Measurements from ENCODE around the gene ACTL6A.
"Not testable (repeated sequence)": the region's sequence is repeated elsewhere in the genome, so short reads cannot be mapped to it uniquely, and the experiment has no call there.

ACTL6A gene

GRCh38 chr3:179562591-179563270, at the start of gene ACTL6A:
TSS of gene ACTL6A (plus strand) at chr3:179562926. CDS start at chr3:179563093, 167 bp downstream.
- DNase-seq (ENCODE audit: low spot score): peak; percentile 100

GRCh38 chr3:179513862-179514261, 48.9 kb upstream of the ACTL6A start:
- DNase-seq (ENCODE audit: low spot score): no peak

- not testable (repeated sequence) for DNase-seq (ENCODE audit: low spot score)
These were observed 46.1 kb upstream of the ACTL6A start for GRCh38 chr3:179516461-179517251.

- DNase-seq (ENCODE audit: low spot score): no peak
These were observed 36.2 kb upstream of the ACTL6A start for GRCh38 chr3:179526482-179526881.

- peak; percentile 50 for DNase-seq (ENCODE audit: low spot score)
These were observed 35.7 kb upstream of the ACTL6A start for GRCh38 chr3:179526989-179527391.

GRCh38 chr3:179528772-179529171, 34.0 kb upstream of the ACTL6A start:
- DNase-seq (ENCODE audit: low spot score): peak; percentile 51

- DNase-seq (ENCODE audit: low spot score): no peak
These were observed 31.1 kb upstream of the ACTL6A start for GRCh38 chr3:179531576-179531975.

GRCh38 chr3:179533274-179533673, 29.5 kb upstream of the ACTL6A start:
- no peak for DNase-seq (ENCODE audit: low spot score)

- DNase-seq (ENCODE audit: low spot score): no peak
These were observed 26.5 kb upstream of the ACTL6A start for GRCh38 chr3:179536256-179536655.

GRCh38 chr3:179541094-179541493, 21.6 kb upstream of the ACTL6A start:
- no peak for DNase-seq (ENCODE audit: low spot score)

GRCh38 chr3:179541596-179541995, 21.1 kb upstream of the ACTL6A start:
- DNase-seq (ENCODE audit: low spot score): no peak

- no peak for DNase-seq (ENCODE audit: low spot score)
These were observed 20.4 kb upstream of the ACTL6A start for GRCh38 chr3:179542375-179542774.

- DNase-seq (ENCODE audit: low spot score): no peak
These were observed 17.6 kb upstream of the ACTL6A start for GRCh38 chr3:179544981-179545645.

- no peak for DNase-seq (ENCODE audit: low spot score)
These were observed 15.9 kb upstream of the ACTL6A start for GRCh38 chr3:179546814-179547241.

GRCh38 chr3:179551349-179552105, 11.2 kb upstream of the ACTL6A start:
- DNase-seq (ENCODE audit: low spot score): no peak

- peak; percentile 81 for DNase-seq (ENCODE audit: low spot score)
These were observed 3.9 kb upstream of the ACTL6A start for GRCh38 chr3:179558742-179559364.

GRCh38 chr3:179560791-179561190, 1.9 kb upstream of the ACTL6A start:
- DNase-seq (ENCODE audit: low spot score): no peak

GRCh38 chr3:179563271-179563783, 601 bp downstream of the ACTL6A start:
- peak; percentile 77 for DNase-seq (ENCODE audit: low spot score)

- DNase-seq (ENCODE audit: low spot score): no peak
These were observed 2.8 kb downstream of the ACTL6A start for GRCh38 chr3:179565496-179565895.

GRCh38 chr3:179580992-179581391, 18.3 kb downstream of the ACTL6A start:
- no peak for DNase-seq (ENCODE audit: low spot score)

GRCh38 chr3:179589143-179589542, 26.4 kb downstream of the ACTL6A start:
- DNase-seq (ENCODE audit: low spot score): no peak

Data from kidney capillary endothelial cell (primary cell).